ENCODE data around the gene GRAMD1C.

The GRAMD1C gene

DNA sequence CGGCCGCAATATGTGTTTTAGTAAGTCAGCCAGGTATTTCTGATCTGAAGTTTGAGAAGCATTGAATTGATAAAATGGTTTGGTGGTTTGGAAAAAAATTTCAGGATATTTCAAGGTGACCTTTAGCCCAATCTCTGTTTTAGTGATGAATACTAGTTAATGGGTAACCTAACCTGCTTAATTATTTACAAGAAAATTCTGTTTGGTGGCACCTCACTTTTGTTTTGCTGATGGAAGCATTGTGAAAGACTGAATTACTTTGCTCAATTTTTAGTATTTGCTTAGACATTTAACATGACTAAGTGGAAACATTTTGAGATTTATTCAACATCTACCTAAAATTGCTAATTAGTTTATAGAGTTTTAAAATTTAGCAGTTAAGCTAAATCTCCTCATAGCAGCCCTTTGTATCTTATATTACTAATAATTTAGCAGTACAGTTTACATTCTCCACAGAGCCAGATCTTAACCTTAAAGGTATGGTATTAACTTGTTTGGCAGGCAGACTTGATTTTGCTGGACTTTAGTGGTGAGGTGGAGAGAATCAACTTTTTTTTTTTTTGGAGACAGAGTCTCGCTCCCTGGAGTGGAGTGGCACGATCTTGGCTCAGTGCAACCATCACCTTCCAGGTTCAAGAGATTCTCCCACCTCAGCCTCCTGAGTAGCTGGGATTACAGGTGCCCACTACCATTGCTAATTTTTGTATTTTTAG is 35.4 kb downstream of the GRAMD1C start:
- no peak overlapping the region for H3K9ac ChIP-seq (ENCODE audit: low read length)
- H3K4me3 ChIP-seq (ENCODE audit: low read depth, low read length, poor library complexity, severe bottlenecking): no peak overlapping the region
- H4K20me1 ChIP-seq (ENCODE audit: insufficient read depth, low read length): no peaks in the 10 kb centered on the region
- no peaks in the 10 kb centered on the region for H3K27me3 ChIP-seq (ENCODE audit: insufficient read depth, low read length)
- H3K79me2 ChIP-seq (ENCODE audit: insufficient read depth, low read length): no peaks in the 10 kb centered on the region
- no peak overlapping the region for H3K4me2 ChIP-seq (ENCODE audit: low read length)
- H3K36me3 ChIP-seq (ENCODE audit: insufficient read depth, low read length): peaks cover 16% of the 10 kb centered on the region
- no peak overlapping the region for H3K27ac ChIP-seq (ENCODE audit: low read depth, low read length, poor library complexity, severe bottlenecking)
- TF ChIP-seq, protein P1, sequence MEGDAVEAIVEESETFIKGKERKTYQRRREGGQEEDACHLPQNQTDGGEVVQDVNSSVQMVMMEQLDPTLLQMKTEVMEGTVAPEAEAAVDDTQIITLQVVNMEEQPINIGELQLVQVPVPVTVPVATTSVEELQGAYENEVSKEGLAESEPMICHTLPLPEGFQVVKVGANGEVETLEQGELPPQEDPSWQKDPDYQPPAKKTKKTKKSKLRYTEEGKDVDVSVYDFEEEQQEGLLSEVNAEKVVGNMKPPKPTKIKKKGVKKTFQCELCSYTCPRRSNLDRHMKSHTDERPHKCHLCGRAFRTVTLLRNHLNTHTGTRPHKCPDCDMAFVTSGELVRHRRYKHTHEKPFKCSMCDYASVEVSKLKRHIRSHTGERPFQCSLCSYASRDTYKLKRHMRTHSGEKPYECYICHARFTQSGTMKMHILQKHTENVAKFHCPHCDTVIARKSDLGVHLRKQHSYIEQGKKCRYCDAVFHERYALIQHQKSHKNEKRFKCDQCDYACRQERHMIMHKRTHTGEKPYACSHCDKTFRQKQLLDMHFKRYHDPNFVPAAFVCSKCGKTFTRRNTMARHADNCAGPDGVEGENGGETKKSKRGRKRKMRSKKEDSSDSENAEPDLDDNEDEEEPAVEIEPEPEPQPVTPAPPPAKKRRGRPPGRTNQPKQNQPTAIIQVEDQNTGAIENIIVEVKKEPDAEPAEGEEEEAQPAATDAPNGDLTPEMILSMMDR (IDR thresholded peaks at IDR 0.05; ENCODE audit: low read length): no peak
- no peak for TF ChIP-seq EZH2 (IDR thresholded peaks at IDR 0.05; ENCODE audit: borderline replicate concordance, low read length)
- H3K4me1 ChIP-seq (ENCODE audit: insufficient read depth, low read length, severe bottlenecking): no peaks in the 10 kb centered on the region
- H3K9me2 ChIP-seq (ENCODE audit: low read depth, low read length): no peaks in the 10 kb centered on the region
- H2AFZ ChIP-seq (ENCODE audit: low read length): no peak overlapping the region
- H3F3A ChIP-seq (ENCODE audit: insufficient read depth, low read length): no peaks in the 10 kb centered on the region
- no peaks in the 10 kb centered on the region for H3K9me3 ChIP-seq (ENCODE audit: low read length)

DNA sequence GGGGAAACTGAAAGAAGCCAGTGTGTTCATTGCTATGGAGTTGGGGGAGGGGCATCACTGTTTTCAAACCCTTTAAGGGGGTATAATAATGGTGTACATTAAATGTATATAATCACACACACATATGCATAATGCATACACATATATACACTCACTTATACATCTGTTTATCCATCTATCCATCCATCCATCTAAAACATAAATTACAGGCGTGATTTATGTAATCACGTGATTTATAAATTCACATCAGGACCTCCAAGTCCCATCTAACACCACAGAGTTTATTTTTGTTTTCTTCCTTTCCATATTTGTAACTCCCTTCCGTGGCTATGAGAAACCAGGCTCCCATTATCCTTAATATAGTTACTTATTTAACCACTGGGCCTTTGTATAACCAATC is 39.8 kb downstream of the GRAMD1C start:
- Histone ChIP-seq H3K9me3 (ENCODE audit: low read length) (no peaks in the 10 kb centered on the region), H2AFZ (ENCODE audit: low read length) (no peak overlapping the region), H3K4me1 (ENCODE audit: insufficient read depth, low read length, severe bottlenecking) (no peaks in the 10 kb centered on the region), H3K27me3 (ENCODE audit: insufficient read depth, low read length) (no peaks in the 10 kb centered on the region), H4K20me1 (ENCODE audit: insufficient read depth, low read length) (no peaks in the 10 kb centered on the region), H3K4me3 (ENCODE audit: low read depth, low read length, poor library complexity, severe bottlenecking) (no peak overlapping the region), H3K36me3 (ENCODE audit: insufficient read depth, low read length) (peaks cover 14% of the 10 kb centered on the region), H3K9me2 (ENCODE audit: low read depth, low read length) (no peaks in the 10 kb centered on the region), H3K9ac (ENCODE audit: low read length) (no peak overlapping the region), H3K79me2 (ENCODE audit: insufficient read depth, low read length) (no peaks in the 10 kb centered on the region), H3K27ac (ENCODE audit: low read depth, low read length, poor library complexity, severe bottlenecking) (no peak overlapping the region), H3K4me2 (ENCODE audit: low read length) (no peak overlapping the region), H3F3A (ENCODE audit: insufficient read depth, low read length) (no peaks in the 10 kb centered on the region)
- TF ChIP-seq EZH2 (IDR thresholded peaks at IDR 0.05; ENCODE audit: borderline replicate concordance, low read length): no peak
- TF ChIP-seq, protein P1 (IDR thresholded peaks at IDR 0.05; ENCODE audit: low read length): no peak

DNA sequence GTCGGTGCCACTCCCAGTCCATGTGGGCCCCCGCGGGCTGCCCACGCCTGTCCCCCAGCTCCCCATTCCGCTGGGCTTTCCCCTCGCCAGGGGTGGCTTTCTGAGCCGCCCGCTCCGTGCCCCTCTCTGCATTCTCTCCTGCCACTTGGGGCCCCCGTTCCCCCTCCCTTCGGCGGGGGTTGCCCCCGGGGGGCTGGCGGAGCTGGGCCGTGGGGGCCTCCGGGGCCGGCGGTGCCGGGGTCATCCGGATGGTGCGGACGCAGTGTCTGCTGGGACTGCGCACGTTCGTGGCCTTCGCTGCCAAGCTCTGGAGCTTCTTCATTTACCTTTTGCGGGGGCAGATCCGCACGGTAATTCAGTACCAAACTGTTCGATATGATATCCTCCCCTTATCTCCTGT is 46.5 kb downstream of the GRAMD1C start:
- no peaks in the 10 kb centered on the region for H3K9me3 ChIP-seq (ENCODE audit: low read length)
- no peaks in the 10 kb centered on the region for H3F3A ChIP-seq (ENCODE audit: insufficient read depth, low read length)
- no peak overlapping the region for H3K4me3 ChIP-seq (ENCODE audit: low read depth, low read length, poor library complexity, severe bottlenecking)
- no peaks in the 10 kb centered on the region for H4K20me1 ChIP-seq (ENCODE audit: insufficient read depth, low read length)
- peaks cover 20% of the 10 kb centered on the region for H3K36me3 ChIP-seq (ENCODE audit: insufficient read depth, low read length)
- H2AFZ ChIP-seq (ENCODE audit: low read length): no peak overlapping the region
- H3K9me2 ChIP-seq (ENCODE audit: low read depth, low read length): no peaks in the 10 kb centered on the region
- no peak overlapping the region for H3K4me2 ChIP-seq (ENCODE audit: low read length)
- H3K4me1 ChIP-seq (ENCODE audit: insufficient read depth, low read length, severe bottlenecking): no peaks in the 10 kb centered on the region
- no peak overlapping the region for H3K9ac ChIP-seq (ENCODE audit: low read length)
- no peaks in the 10 kb centered on the region for H3K79me2 ChIP-seq (ENCODE audit: insufficient read depth, low read length)
- no peaks in the 10 kb centered on the region for H3K27me3 ChIP-seq (ENCODE audit: insufficient read depth, low read length)
- no peak overlapping the region for H3K27ac ChIP-seq (ENCODE audit: low read depth, low read length, poor library complexity, severe bottlenecking)
- TF ChIP-seq EZH2 (IDR thresholded peaks at IDR 0.05; ENCODE audit: borderline replicate concordance, low read length): no peak
- TF ChIP-seq, protein P1 (IDR thresholded peaks at IDR 0.05; ENCODE audit: low read length): no peak
